ENCODE measurements around the gene ZNF101. TPM values are rescaled to one million over a fixed set of nuclear protein-coding genes. Genes with fewer than 3 reads are reported as not detected.

The ZNF101 gene
- total and polyA plus RNA-seq, 2 of the 4 experiments (the other 2 are of a cell fraction) = 2.8 to 7.3 TPM

GRCh38 chr19:19655641-19656343, 12.8 kb upstream of the ZNF101 start:
- H2BK120ac ChIP-seq (ENCODE audit: low read depth, low read length) = no peak overlapping the region
- DNase-seq = no peak
- H4K8ac ChIP-seq (ENCODE audit: low read depth in 2 of 2, low read length in 2 of 2) = no peak overlapping the region
- H2BK5ac ChIP-seq (ENCODE audit: low read depth, low read length, poor library complexity, severe bottlenecking) = no peak overlapping the region
- H4K91ac ChIP-seq (ENCODE audit: insufficient read depth, low read depth, low read length) = no peak overlapping the region
- no peak overlapping the region for H3K4me2 ChIP-seq (ENCODE audit: low read depth, low read length)
- ATAC-seq (ENCODE audit: low read depth) = no peak
- no peak overlapping the region for H2AK9ac ChIP-seq (replicated peaks; ENCODE audit: low read depth, low read length, poor library complexity)
- peaks cover 16% of the 10 kb centered on the region for H4K20me1 ChIP-seq (ENCODE audit: insufficient read depth, low read length)
- H3K36me3 ChIP-seq (ENCODE audit: control insufficient read depth, insufficient read depth, low read length) = peaks cover 80% of the 10 kb centered on the region
- no peak overlapping the region for H3K27ac ChIP-seq (ENCODE audit: insufficient read depth, low read length)
- peaks cover 9 to 19% of the 10 kb centered on the region in 2 experiments for H3K79me1 ChIP-seq (ENCODE audit: low read depth in 1 of 2, low read length in 2 of 2)
- no peaks in the 10 kb centered on the region; the same call in 1 of the 2 replicates for H3K4me1 ChIP-seq (ENCODE audit: control insufficient read depth, insufficient read depth, low read length)
- H3K27me3 ChIP-seq (ENCODE audit: control insufficient read depth, insufficient read depth, low read length) = no peaks in the 10 kb centered on the region
- H4K5ac ChIP-seq (ENCODE audit: low read depth, low read length) = no peak overlapping the region
- in situ Hi-C loops (cut with MboI; ENCODE audit: low sequenced_read_pairs) (no loop called here), intact Hi-C loops (cut with micrococcal nuclease) (no loop called here), dilution Hi-C loops (cut with HindIII; ENCODE audit: low sequenced_read_pairs, unreplicated experiment) (no loop called here)
- peaks cover 8% of the 10 kb centered on the region for H3K9me1 ChIP-seq (ENCODE audit: insufficient read depth, low read length)
- H3K18ac ChIP-seq (ENCODE audit: low read depth, low read length) = no peak overlapping the region
- H2BK20ac ChIP-seq (ENCODE audit: low read depth, low read length) = no peak overlapping the region
- BruUV-seq (replicated peaks) = no TSS peak
- no peak overlapping the region for H2AK5ac ChIP-seq (ENCODE audit: low read depth, low read length)
- H3K9me3 ChIP-seq (ENCODE audit: control insufficient read depth, insufficient read depth, low read length) = no peaks in the 10 kb centered on the region
- no peak overlapping the region for H3K4ac ChIP-seq (ENCODE audit: low read depth, low read length)
- no peak overlapping the region for H3K14ac ChIP-seq (replicated peaks; ENCODE audit: low read depth, low read length)
- no peak overlapping the region for H2AFZ ChIP-seq (replicated peaks; ENCODE audit: low read length, poor library complexity)
- H2BK15ac ChIP-seq (ENCODE audit: low read depth, low read length) = no peak overlapping the region
- H3K23ac ChIP-seq (ENCODE audit: low read depth, low read length) = no peak overlapping the region
- H3K56ac ChIP-seq (ENCODE audit: extremely low read depth, insufficient read depth, low read length) = no peak overlapping the region
- TF ChIP-seq RCOR1 (IDR thresholded peaks at IDR 0.05; ENCODE audit: insufficient replicate concordance, low read length) (no peak), RFX5 (IDR thresholded peaks at IDR 0.05; ENCODE audit: low read depth, low read length) (no peak), NFE2L2 (IDR thresholded peaks at IDR 0.05; ENCODE audit: low read depth, low read length) (no peak), RAD21 (IDR thresholded peaks at IDR 0.05; ENCODE audit: low read length) (no peak), SMC3 (IDR thresholded peaks at IDR 0.05; ENCODE audit: low read depth, low read length) (no peak), MAFK (IDR thresholded peaks at IDR 0.05; ENCODE audit: low read depth, low read length) (no peak), CEBPB (IDR thresholded peaks at IDR 0.05; ENCODE audit: low read depth, low read length) (no peak), MXI1 (IDR thresholded peaks at IDR 0.05; ENCODE audit: borderline replicate concordance, low read depth, low read length) (no peak), FOS (IDR thresholded peaks at IDR 0.05; ENCODE audit: low read depth, low read length) (no peak), MAZ (IDR thresholded peaks at IDR 0.05; ENCODE audit: borderline replicate concordance, low read depth, low read length) (no peak), BHLHE40 (IDR thresholded peaks at IDR 0.05; ENCODE audit: low read depth, low read length) (no peak), CHD1 (IDR thresholded peaks at IDR 0.05; ENCODE audit: low read depth, low read length) (no peak), POLR2A (IDR thresholded peaks at IDR 0.05; ENCODE audit: low read depth, low read length) (no peak)
- TF ChIP-seq, protein P1, sequence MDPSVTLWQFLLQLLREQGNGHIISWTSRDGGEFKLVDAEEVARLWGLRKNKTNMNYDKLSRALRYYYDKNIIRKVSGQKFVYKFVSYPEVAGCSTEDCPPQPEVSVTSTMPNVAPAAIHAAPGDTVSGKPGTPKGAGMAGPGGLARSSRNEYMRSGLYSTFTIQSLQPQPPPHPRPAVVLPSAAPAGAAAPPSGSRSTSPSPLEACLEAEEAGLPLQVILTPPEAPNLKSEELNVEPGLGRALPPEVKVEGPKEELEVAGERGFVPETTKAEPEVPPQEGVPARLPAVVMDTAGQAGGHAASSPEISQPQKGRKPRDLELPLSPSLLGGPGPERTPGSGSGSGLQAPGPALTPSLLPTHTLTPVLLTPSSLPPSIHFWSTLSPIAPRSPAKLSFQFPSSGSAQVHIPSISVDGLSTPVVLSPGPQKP (IDR thresholded peaks at IDR 0.05; ENCODE audit: borderline replicate concordance, low read depth, low read length) = no peak
- TF ChIP-seq, protein P2, sequence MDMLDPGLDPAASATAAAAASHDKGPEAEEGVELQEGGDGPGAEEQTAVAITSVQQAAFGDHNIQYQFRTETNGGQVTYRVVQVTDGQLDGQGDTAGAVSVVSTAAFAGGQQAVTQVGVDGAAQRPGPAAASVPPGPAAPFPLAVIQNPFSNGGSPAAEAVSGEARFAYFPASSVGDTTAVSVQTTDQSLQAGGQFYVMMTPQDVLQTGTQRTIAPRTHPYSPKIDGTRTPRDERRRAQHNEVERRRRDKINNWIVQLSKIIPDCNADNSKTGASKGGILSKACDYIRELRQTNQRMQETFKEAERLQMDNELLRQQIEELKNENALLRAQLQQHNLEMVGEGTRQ (IDR thresholded peaks at IDR 0.05; ENCODE audit: low read depth, low read length) = no peak
- TF ChIP-seq, protein P3, sequence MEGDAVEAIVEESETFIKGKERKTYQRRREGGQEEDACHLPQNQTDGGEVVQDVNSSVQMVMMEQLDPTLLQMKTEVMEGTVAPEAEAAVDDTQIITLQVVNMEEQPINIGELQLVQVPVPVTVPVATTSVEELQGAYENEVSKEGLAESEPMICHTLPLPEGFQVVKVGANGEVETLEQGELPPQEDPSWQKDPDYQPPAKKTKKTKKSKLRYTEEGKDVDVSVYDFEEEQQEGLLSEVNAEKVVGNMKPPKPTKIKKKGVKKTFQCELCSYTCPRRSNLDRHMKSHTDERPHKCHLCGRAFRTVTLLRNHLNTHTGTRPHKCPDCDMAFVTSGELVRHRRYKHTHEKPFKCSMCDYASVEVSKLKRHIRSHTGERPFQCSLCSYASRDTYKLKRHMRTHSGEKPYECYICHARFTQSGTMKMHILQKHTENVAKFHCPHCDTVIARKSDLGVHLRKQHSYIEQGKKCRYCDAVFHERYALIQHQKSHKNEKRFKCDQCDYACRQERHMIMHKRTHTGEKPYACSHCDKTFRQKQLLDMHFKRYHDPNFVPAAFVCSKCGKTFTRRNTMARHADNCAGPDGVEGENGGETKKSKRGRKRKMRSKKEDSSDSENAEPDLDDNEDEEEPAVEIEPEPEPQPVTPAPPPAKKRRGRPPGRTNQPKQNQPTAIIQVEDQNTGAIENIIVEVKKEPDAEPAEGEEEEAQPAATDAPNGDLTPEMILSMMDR (conservative IDR thresholded peaks at IDR 0.05; ENCODE audit: low read depth, low read length) = no peak
- H3K9ac ChIP-seq (ENCODE audit: low read depth, low read length) = no peak overlapping the region
- no peak overlapping the region for H3K4me3 ChIP-seq (ENCODE audit: insufficient read depth, low read depth, low read length)
- CTCF ChIA-PET = no interaction called here
- POLR2A ChIA-PET (ENCODE audit: unreplicated experiment) = no interaction called here
- 97% methylated on average over 25 of the region's 27 CpGs; no CpG with 5 or more reads in 1 of the 2 experiments for WGBS, 2 experiments (ENCODE audit: extremely low coverage in 2 of 2, insufficient read length in 1 of 2)
